Tibial nerve (tissue), 4 donors: ENCODE data around the gene BRME1.
A peak's percentile ranks its signal among the peaks of the same experiment; 100 is the strongest.

ENCODE experiments used
- EP300 ChIP-seq, 2 donors: sonication (generic); formaldehyde crosslinking; IDR thresholded peaks; one replicate each; pipeline ENCODE4 v1.6.1; 2017; ENCODE audit warnings: antibody characterized with exemption in 2 of 2, mild to moderate bottlenecking in 1 of 2
- TF ChIP-seq, protein P1 (sequence below), 5 experiments: fragments of 200-600 bp in 3 of 5; fragments of 450-650 bp in 2 of 5; sonication (generic) in 3 of 5; IDR thresholded peaks; one replicate each; pipeline ENCODE4 v1.5.1; 2016 to 2019; ENCODE audit warnings: antibody characterized with exemption in 5 of 5, mild to moderate bottlenecking in 3 of 5, moderate library complexity in 2 of 5

GRCh38 chr19:13839130-13839937 is 66.6 kb downstream of the BRME1 start:
- TF ChIP-seq, protein P1, sequence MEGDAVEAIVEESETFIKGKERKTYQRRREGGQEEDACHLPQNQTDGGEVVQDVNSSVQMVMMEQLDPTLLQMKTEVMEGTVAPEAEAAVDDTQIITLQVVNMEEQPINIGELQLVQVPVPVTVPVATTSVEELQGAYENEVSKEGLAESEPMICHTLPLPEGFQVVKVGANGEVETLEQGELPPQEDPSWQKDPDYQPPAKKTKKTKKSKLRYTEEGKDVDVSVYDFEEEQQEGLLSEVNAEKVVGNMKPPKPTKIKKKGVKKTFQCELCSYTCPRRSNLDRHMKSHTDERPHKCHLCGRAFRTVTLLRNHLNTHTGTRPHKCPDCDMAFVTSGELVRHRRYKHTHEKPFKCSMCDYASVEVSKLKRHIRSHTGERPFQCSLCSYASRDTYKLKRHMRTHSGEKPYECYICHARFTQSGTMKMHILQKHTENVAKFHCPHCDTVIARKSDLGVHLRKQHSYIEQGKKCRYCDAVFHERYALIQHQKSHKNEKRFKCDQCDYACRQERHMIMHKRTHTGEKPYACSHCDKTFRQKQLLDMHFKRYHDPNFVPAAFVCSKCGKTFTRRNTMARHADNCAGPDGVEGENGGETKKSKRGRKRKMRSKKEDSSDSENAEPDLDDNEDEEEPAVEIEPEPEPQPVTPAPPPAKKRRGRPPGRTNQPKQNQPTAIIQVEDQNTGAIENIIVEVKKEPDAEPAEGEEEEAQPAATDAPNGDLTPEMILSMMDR (IDR thresholded peaks at IDR 0.05): peak in 2 of 5 experiments; percentile 10 to 14
- TF ChIP-seq EP300 (IDR thresholded peaks at IDR 0.05): peak; percentile 13 to 89
